ENCODE data around the gene PRLR. TPM values are rescaled to one million over a fixed set of nuclear protein-coding genes. Genes with fewer than 3 reads are reported as not detected.

PRLR gene
- total and polyA plus RNA-seq, 2 of the 8 experiments (the other 6 are each of a cell fraction or from before 2014, with no cell fraction given): 0.53 to 2.5 TPM

DNA sequence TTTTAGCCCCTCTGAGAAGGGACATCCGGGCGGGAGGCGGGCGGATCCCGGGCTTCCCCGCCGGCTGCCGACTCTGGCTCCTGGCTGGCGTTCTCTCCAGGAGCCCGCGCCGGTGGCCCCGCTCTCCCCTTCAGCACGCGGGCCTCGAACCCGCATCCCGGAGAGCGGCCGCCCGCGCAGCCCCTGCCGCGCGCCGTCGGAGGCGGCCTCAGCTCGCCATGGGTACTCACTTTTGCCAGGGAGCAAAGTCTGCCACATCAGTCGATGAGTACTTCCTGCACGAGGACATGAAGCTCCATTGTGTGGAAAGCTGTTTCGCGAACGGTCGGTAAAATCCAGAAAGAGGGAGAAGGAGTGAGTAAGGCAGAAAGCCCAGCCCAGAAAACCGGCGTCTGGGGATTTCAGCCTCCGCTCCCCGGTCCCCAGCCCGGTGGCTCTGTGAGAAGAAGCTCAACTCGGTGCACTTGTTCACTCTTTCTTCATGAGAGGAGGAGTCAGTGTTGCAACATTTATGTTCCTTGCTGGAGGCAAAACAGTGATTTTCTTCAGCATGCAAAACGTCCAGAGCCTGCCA lies at the start of gene PRLR (continued):
- peak; percentile 55; the same call in 1 of the 2 replicates for TF ChIP-seq CEBPB (IDR thresholded peaks at IDR 0.05; ENCODE audit: low read depth, low read length)
- TF ChIP-seq SIRT6 (IDR thresholded peaks at IDR 0.05; ENCODE audit: low read length): no peak
- no peak for TF ChIP-seq CHD2 (IDR thresholded peaks at IDR 0.05; ENCODE audit: low read length)
- no peak for TF ChIP-seq RAD21 (IDR thresholded peaks at IDR 0.05 in 1 of 2, conservative IDR thresholded peaks at IDR 0.05 in 1 of 2; ENCODE audit: low read depth in 2 of 2, low read length in 2 of 2)
- TF ChIP-seq, protein P1, sequence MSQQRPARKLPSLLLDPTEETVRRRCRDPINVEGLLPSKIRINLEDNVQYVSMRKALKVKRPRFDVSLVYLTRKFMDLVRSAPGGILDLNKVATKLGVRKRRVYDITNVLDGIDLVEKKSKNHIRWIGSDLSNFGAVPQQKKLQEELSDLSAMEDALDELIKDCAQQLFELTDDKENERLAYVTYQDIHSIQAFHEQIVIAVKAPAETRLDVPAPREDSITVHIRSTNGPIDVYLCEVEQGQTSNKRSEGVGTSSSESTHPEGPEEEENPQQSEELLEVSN (IDR thresholded peaks at IDR 0.05): peak; percentile 38; the same call in 1 of the 2 replicates
- no peak for TF ChIP-seq NANOG (IDR thresholded peaks at IDR 0.05; ENCODE audit: insufficient read depth, low read depth, low read length, poor library complexity, severe bottlenecking)
- TF ChIP-seq TBP (IDR thresholded peaks at IDR 0.05; ENCODE audit: low read depth, low read length): peak; percentile 20; the same call in 1 of the 2 replicates
- peak; percentile 83 for TF ChIP-seq ASH2L (IDR thresholded peaks at IDR 0.05; ENCODE audit: low read length)
- no peak for TF ChIP-seq CBX8 (IDR thresholded peaks at IDR 0.05; ENCODE audit: borderline replicate concordance, low read depth, low read length)
- TF ChIP-seq MAFK (IDR thresholded peaks at IDR 0.05; ENCODE audit: low read depth, low read length): no peak
- peak; percentile 55 for TF ChIP-seq KDM4A (IDR thresholded peaks at IDR 0.05; ENCODE audit: low read depth, low read length, severe bottlenecking)
- no peak for TF ChIP-seq CHD1 (IDR thresholded peaks at IDR 0.05; ENCODE audit: low read depth, low read length)
- TF ChIP-seq MAX (IDR thresholded peaks at IDR 0.05): peak; percentile 61; the same call in 1 of the 2 replicates
- TF ChIP-seq, protein P2, sequence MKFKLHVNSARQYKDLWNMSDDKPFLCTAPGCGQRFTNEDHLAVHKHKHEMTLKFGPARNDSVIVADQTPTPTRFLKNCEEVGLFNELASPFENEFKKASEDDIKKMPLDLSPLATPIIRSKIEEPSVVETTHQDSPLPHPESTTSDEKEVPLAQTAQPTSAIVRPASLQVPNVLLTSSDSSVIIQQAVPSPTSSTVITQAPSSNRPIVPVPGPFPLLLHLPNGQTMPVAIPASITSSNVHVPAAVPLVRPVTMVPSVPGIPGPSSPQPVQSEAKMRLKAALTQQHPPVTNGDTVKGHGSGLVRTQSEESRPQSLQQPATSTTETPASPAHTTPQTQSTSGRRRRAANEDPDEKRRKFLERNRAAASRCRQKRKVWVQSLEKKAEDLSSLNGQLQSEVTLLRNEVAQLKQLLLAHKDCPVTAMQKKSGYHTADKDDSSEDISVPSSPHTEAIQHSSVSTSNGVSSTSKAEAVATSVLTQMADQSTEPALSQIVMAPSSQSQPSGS (IDR thresholded peaks at IDR 0.05; ENCODE audit: low read length): no peak
